ENCODE data around the gene FZD4. TPM values are rescaled to one million over a fixed set of nuclear protein-coding genes. Genes with fewer than 3 reads are reported as not detected.
"Not testable (repeated sequence)": the region's sequence is repeated elsewhere in the genome, so short reads cannot be mapped to it uniquely, and the experiment has no call there.

Gene FZD4
- total RNA-seq, 2 donors from 2014 or later: 34.3 to 38.3 TPM

DNA sequence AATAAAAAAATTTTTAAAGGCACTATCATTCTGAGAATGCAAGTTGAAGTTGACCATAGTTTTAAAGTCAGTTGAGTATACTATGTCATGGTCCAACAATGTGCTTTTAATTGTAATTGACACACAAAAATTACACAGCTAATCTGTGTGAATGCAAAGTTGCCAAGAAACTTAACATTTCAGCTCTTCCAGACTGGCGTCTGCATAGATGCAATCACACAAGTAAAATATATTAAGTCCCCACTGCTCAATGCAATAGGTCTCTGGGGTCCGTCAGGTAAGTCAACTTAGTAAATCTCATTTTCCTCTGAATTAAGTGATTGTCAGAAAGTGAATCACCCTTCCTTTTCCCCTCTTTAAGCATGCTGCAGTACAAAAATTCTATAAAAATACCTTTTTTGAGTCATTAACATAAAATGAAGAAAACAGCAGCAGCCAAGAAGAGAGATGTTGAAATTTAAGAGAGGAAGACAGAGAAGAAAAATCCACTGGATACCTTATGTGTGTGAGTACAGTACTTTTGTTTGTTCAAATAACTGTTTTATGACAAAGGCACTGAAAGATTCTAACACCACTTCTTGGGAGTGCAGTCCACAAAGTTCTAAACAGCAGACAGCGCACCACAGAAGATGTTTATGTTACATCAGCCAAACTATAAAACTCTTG, 5.1 kb downstream of the FZD4 start:
- Histone ChIP-seq H3K9me3 (no peaks in the 10 kb centered on the region), H3K4me3 (no peak overlapping the region), H3K4me1 (replicated peaks) (no peaks in the 10 kb centered on the region), H3K27me3 (replicated peaks; ENCODE audit: insufficient read depth) (no peaks in the 10 kb centered on the region), H3K27ac (no peak overlapping the region), H3K36me3 (no peaks in the 10 kb centered on the region)
- intact Hi-C loops (cut with DNase I): no loop called here
- no peak for DNase-seq (ENCODE audit: low spot score)
- 61% methylated on average over 3 of the region's 3 CpGs for WGBS
- TF ChIP-seq POLR2A (IDR thresholded peaks at IDR 0.05) (no peak), POLR2AphosphoS5 (IDR thresholded peaks at IDR 0.05) (no peak)
- TF ChIP-seq, protein P1, sequence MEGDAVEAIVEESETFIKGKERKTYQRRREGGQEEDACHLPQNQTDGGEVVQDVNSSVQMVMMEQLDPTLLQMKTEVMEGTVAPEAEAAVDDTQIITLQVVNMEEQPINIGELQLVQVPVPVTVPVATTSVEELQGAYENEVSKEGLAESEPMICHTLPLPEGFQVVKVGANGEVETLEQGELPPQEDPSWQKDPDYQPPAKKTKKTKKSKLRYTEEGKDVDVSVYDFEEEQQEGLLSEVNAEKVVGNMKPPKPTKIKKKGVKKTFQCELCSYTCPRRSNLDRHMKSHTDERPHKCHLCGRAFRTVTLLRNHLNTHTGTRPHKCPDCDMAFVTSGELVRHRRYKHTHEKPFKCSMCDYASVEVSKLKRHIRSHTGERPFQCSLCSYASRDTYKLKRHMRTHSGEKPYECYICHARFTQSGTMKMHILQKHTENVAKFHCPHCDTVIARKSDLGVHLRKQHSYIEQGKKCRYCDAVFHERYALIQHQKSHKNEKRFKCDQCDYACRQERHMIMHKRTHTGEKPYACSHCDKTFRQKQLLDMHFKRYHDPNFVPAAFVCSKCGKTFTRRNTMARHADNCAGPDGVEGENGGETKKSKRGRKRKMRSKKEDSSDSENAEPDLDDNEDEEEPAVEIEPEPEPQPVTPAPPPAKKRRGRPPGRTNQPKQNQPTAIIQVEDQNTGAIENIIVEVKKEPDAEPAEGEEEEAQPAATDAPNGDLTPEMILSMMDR (IDR thresholded peaks at IDR 0.05): no peak

DNA sequence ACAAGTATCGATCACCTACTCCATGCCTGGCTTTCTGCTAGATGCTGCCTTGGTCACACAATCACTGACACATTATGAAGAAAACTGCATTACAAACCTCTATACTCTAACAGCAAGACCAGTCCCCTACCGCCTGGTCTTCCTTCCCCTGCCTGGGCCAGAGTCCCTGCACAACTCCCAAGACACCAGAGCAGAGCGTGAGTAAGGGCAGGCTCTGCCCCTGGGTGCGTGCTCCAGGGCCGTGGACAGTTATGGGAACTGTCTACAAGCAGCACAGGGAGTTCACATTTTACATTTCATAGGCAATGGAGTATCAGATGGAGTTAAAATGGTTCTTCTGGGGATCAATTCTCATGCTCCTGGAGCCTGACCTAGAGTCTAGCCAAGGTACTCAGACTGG, 6.5 kb downstream of the FZD4 start:
- DNase-seq (ENCODE audit: low spot score): no peak
- Histone ChIP-seq H3K4me1 (replicated peaks) (no peaks in the 10 kb centered on the region), H3K4me3 (no peak overlapping the region), H3K9me3 (no peaks in the 10 kb centered on the region), H3K27ac (no peak overlapping the region), H3K27me3 (replicated peaks; ENCODE audit: insufficient read depth) (no peaks in the 10 kb centered on the region), H3K36me3 (no peaks in the 10 kb centered on the region)
- WGBS: 89% methylated on average over 5 of the region's 5 CpGs
- TF ChIP-seq POLR2AphosphoS5 (IDR thresholded peaks at IDR 0.05): no peak
- intact Hi-C loops (cut with DNase I): no loop called here

DNA sequence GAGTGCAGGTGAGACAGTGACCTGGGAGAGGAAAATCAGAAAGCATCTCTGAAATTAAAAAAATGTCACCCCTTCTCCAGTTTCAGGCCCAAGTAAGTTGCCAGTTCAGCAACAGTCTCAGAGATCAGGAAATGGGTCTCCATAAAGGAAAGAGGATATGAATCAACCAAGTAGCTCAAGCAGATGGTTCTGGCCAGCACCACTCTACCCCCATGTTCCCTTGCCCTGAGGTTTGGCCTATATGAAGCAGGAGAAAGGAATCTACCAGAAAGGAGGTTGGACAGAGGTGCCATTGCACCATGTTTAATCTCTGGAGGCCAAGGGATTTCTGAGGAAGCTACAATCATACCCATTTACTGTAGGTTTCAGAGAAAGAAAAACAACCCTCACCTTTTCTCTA, 7.7 kb downstream of the FZD4 start:
- intact Hi-C loops (cut with DNase I): no loop called here
- no peaks in the 10 kb centered on the region for H3K27me3 ChIP-seq (replicated peaks; ENCODE audit: insufficient read depth)
- H3K4me3 ChIP-seq: no peak overlapping the region
- no peak for DNase-seq (ENCODE audit: low spot score)
- no peaks in the 10 kb centered on the region for H3K4me1 ChIP-seq (replicated peaks)
- H3K27ac ChIP-seq: no peak overlapping the region
- TF ChIP-seq POLR2A (IDR thresholded peaks at IDR 0.05): no peak
- TF ChIP-seq, protein P1 (IDR thresholded peaks at IDR 0.05): no peak
- TF ChIP-seq POLR2AphosphoS5 (IDR thresholded peaks at IDR 0.05): no peak
- H3K9me3 ChIP-seq: no peaks in the 10 kb centered on the region
- no peaks in the 10 kb centered on the region for H3K36me3 ChIP-seq

DNA sequence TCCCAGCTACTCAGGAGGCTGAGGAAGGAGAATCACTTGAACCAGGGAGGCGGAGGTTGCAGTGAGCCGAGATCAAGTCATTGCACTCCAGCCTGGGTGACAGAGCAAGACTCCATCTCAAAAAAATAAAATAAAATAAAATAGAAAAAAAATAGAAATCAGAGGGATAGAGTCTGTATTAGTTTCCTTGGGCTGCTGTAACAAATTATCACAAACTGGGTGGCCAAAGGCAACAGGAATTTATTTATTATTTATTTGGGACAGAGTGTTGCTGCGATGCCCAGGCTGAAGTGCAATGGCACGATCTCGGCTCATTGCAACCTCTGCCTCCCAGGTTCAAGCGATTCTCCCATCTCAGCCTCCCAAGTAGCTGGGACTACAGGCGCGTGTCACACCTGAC, 11.7 kb downstream of the FZD4 start:
- H3K4me1 ChIP-seq (replicated peaks): not testable (repeated sequence)

DNA sequence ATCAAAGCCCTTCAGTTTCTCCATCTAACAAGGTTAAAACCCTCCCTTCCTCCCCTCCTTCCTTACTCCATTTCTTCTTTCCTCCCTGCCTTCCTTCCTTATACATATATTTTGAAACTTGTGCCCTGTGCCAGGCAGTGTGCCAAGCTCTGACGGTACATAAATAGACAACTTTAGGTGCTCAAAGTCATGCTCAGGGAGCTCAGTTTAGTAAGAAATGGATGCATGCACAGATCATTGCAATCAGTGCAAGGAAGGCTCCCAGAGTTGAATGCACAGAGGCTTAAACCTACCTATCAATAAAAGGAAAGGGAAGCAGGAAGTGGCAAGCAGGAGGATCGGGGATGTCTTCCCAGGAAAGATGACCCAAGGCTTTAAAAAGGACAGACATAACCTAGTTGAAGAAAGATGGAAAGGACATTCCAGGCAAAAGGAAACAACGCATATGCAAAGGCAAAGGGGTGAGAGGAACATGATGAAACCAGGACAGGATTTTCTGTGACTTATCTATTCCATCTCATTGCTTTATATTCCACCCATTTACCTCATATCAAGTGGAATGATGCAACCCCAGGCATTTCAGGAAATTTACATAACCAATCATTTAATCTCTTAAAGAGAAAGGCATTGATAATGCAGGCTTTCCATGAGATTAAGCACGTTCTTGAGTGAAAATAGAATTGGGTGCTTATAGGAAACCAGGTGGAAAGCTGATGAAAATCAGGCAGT, 13.2 kb downstream of the FZD4 start:
- TF ChIP-seq POLR2AphosphoS5 (IDR thresholded peaks at IDR 0.05): no peak
- no peak for TF ChIP-seq POLR2A (IDR thresholded peaks at IDR 0.05)
- TF ChIP-seq, protein P1 (IDR thresholded peaks at IDR 0.05): no peak
- H3K27ac ChIP-seq: peak overlapping the region in 1 of 2 donors; percentile 64
- no peak overlapping the region for H3K4me3 ChIP-seq
- H3K27me3 ChIP-seq (replicated peaks; ENCODE audit: insufficient read depth): no peaks in the 10 kb centered on the region
- H3K9me3 ChIP-seq: no peaks in the 10 kb centered on the region
- intact Hi-C loops (cut with DNase I): no loop called here
- peaks cover 7% of the 10 kb centered on the region for H3K4me1 ChIP-seq (replicated peaks)
- WGBS: 67% methylated on average over 4 of the region's 4 CpGs
- DNase-seq (ENCODE audit: low spot score): no peak
- H3K36me3 ChIP-seq: no peaks in the 10 kb centered on the region

More for the DNA sequence above, 11.7 kb downstream of the FZD4 start:
- H3K4me3 ChIP-seq; intact Hi-C loops (cut with DNase I); DNase-seq (ENCODE audit: low spot score); H3K36me3 ChIP-seq; H3K9me3 ChIP-seq; H3K27me3 ChIP-seq (replicated peaks; ENCODE audit: insufficient read depth); H3K27ac ChIP-seq: not testable (repeated sequence)
- 94% methylated on average over 8 of the region's 8 CpGs for WGBS

All from prostate gland (tissue), 2 donors.